Tibial nerve (tissue), 4 donors: ENCODE data around the gene FAM114A1. TPM values are rescaled to one million over a fixed set of nuclear protein-coding genes. Genes with fewer than 3 reads are reported as not detected.
A peak's percentile ranks its signal among the peaks of the same experiment; 100 is the strongest.

ENCODE experiments used
- DNase-seq, 2 donors: peaks; one replicate each; pipeline ENCODE4 v3.0.0-alpha.2; 2019; ENCODE audit warnings: low spot score in 2 of 2
- H3K27ac ChIP-seq, 4 donors: fragments of 200-600 bp; sonication (generic) in 3 of 4; one replicate each; pipeline ENCODE4 v1.5.1; 2017 to 2019; ENCODE audit warnings: mild to moderate bottlenecking in 1 of 4
- H3K27me3 ChIP-seq, 2 donors: fragments of 200-600 bp; sonication (generic) in 1 of 2; one replicate each; pipeline versions ENCODE4 v1.5.1 to v1.6.0; 2017 to 2019
- H3K36me3 ChIP-seq, 3 donors: fragments of 200-600 bp; sonication (generic); one replicate each; pipeline ENCODE4 v1.5.1; 2018 to 2019
- H3K4me1 ChIP-seq, 4 donors: fragments of 200-600 bp; sonication (generic) in 3 of 4; one replicate each; pipeline ENCODE4 v1.5.1; 2017 to 2019
- H3K4me3 ChIP-seq, 4 donors: fragments of 200-600 bp; sonication (generic) in 3 of 4; one replicate each; pipeline ENCODE4 v1.5.1; 2017 to 2019; ENCODE audit warnings: mild to moderate bottlenecking in 1 of 4, moderate library complexity in 1 of 4
- H3K9me3 ChIP-seq, 4 donors: fragments of 200-600 bp; sonication (generic) in 3 of 4; one replicate each; pipeline ENCODE4 v1.5.1; 2017 to 2019
- CTCF ChIP-seq, 5 experiments: fragments of 200-600 bp in 3 of 5; fragments of 450-650 bp in 2 of 5; sonication (generic) in 3 of 5; IDR thresholded peaks; one replicate each; pipeline ENCODE4 v1.5.1; 2016 to 2019; ENCODE audit warnings: antibody characterized with exemption in 5 of 5, mild to moderate bottlenecking in 3 of 5, moderate library complexity in 2 of 5
- EP300 ChIP-seq, 2 donors: sonication (generic); formaldehyde crosslinking; IDR thresholded peaks; one replicate each; pipeline ENCODE4 v1.6.1; 2017; ENCODE audit warnings: antibody characterized with exemption in 2 of 2, mild to moderate bottlenecking in 1 of 2
- POLR2A ChIP-seq, 2 donors: fragments of 450-650 bp; IDR thresholded peaks; one replicate each; pipeline ENCODE4 v1.6.1; 2017; ENCODE audit warnings: antibody characterized with exemption in 2 of 2, mild to moderate bottlenecking in 2 of 2, moderate library complexity in 2 of 2
- WGBS, 2 donors: methylation state at CpG; one replicate each; pipeline ENCODE4 v1.1.5; 2018; 5-methylcytosine and 5-hydroxymethylcytosine counted together
- total RNA-seq, 4 donors: library from RNA; depleted of rRNA; stranded (reverse); fragments of >200 nt; gene quantifications; one replicate each; pipeline ENCODE4 v1.1.0, GENCODE V29; 2016

The FAM114A1 gene
- total RNA-seq, 4 donors from 2014 or later: 70.4 to 111 (median 98.2) TPM

GRCh38 chr4:38968668-38969067, 101.1 kb downstream of the FAM114A1 start:
- Histone ChIP-seq H3K27me3 (no peaks in the 10 kb centered on the region), H3K4me3 (no peak overlapping the region), H3K36me3 (no peaks in the 10 kb centered on the region), H3K9me3 (no peaks in the 10 kb centered on the region), H3K27ac (no peak overlapping the region), H3K4me1 (peaks cover 0 to 4% (median 0%) of the 10 kb centered on the region in 4 donors)
- DNase-seq: no peak
- TF ChIP-seq EP300 (IDR thresholded peaks at IDR 0.05) (no peak), CTCF (IDR thresholded peaks at IDR 0.05) (no peak), POLR2A (IDR thresholded peaks at IDR 0.05) (no peak)
- WGBS, 2 donors: 89 to 94% methylated on average over 5 of the region's 5 CpGs

GRCh38 chr4:38976308-38976707, 108.7 kb downstream of the FAM114A1 start:
- Histone ChIP-seq H3K27ac (no peak overlapping the region), H3K4me3 (no peak overlapping the region), H3K9me3 (no peaks in the 10 kb centered on the region), H3K4me1 (no peaks in the 10 kb centered on the region), H3K36me3 (no peaks in the 10 kb centered on the region), H3K27me3 (no peaks in the 10 kb centered on the region)
- no peak for DNase-seq
- WGBS, 2 donors: 80 to 94% methylated on average over 7 of the region's 7 CpGs
- TF ChIP-seq EP300 (IDR thresholded peaks at IDR 0.05) (no peak), POLR2A (IDR thresholded peaks at IDR 0.05) (no peak), CTCF (IDR thresholded peaks at IDR 0.05) (no peak)

GRCh38 chr4:38979081-38979480, 111.5 kb downstream of the FAM114A1 start:
- Histone ChIP-seq H3K4me1 (peaks cover 0 to 4% (median 0%) of the 10 kb centered on the region in 4 donors), H3K27ac (no peak overlapping the region), H3K9me3 (no peaks in the 10 kb centered on the region), H3K36me3 (no peaks in the 10 kb centered on the region), H3K27me3 (no peaks in the 10 kb centered on the region), H3K4me3 (no peak overlapping the region)
- TF ChIP-seq CTCF (IDR thresholded peaks at IDR 0.05): no peak
- TF ChIP-seq POLR2A (IDR thresholded peaks at IDR 0.05): no peak
- TF ChIP-seq EP300 (IDR thresholded peaks at IDR 0.05): no peak
- no peak for DNase-seq
- WGBS, 2 donors: 92 to 93% methylated on average over 4 of the region's 4 CpGs

- Histone ChIP-seq H3K27me3 (no peaks in the 10 kb centered on the region), H3K4me1 (peaks cover 0 to 8% (median 0%) of the 10 kb centered on the region in 4 donors), H3K27ac (no peak overlapping the region), H3K4me3 (no peak overlapping the region), H3K36me3 (no peaks in the 10 kb centered on the region), H3K9me3 (no peaks in the 10 kb centered on the region)
- no peak for TF ChIP-seq EP300 (IDR thresholded peaks at IDR 0.05)
- TF ChIP-seq POLR2A (IDR thresholded peaks at IDR 0.05): no peak
- TF ChIP-seq CTCF (IDR thresholded peaks at IDR 0.05): no peak
- no peak for DNase-seq
- 75 to 79% methylated on average over 3 of the region's 3 CpGs for WGBS, 2 donors
Measured at GRCh38 chr4:38979511-38980230, 112.1 kb downstream of the FAM114A1 start.

GRCh38 chr4:38980903-38981676, 113.5 kb downstream of the FAM114A1 start:
- H3K27me3 ChIP-seq: no peaks in the 10 kb centered on the region
- H3K27ac ChIP-seq: peak overlapping the region in 1 of 4 donors; percentile 2
- no peaks in the 10 kb centered on the region for H3K36me3 ChIP-seq
- DNase-seq: no peak
- no peaks in the 10 kb centered on the region for H3K9me3 ChIP-seq
- no peak for TF ChIP-seq POLR2A (IDR thresholded peaks at IDR 0.05)
- no peak for TF ChIP-seq CTCF (IDR thresholded peaks at IDR 0.05)
- no peak for TF ChIP-seq EP300 (IDR thresholded peaks at IDR 0.05)
- H3K4me3 ChIP-seq: no peak overlapping the region
- WGBS, 2 donors: 67 to 82% methylated on average over 7 of the region's 7 CpGs
- peaks cover 0 to 11% (median 0%) of the 10 kb centered on the region in 4 donors for H3K4me1 ChIP-seq
